ENCODE measurements around the gene FER. TPM values are rescaled to one million over a fixed set of nuclear protein-coding genes. Genes with fewer than 3 reads are reported as not detected.

The FER gene
- total and polyA plus RNA-seq, 12 donors: 1.4 to 21.9 (median 14.9) TPM

DNA sequence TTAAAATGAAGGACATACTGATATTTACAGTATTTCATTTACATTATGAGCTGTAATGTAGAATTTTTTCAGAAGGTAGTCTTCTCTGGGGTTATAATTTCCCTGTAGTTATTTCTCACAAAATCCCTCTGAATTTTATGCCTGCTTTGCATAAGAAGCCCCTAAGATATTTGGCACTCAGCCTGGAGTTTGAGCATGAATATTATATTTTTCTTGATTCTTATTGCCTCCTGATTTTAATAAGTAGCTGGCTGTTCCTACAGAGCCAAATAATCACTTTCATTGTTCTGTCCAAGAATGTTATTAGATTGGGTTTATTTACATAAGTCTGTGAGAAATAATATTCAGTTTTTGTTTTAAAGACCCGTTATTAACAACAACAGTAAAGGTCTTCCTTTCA, 195.0 kb downstream of the FER start:
- no peak for ATAC-seq
- intact Hi-C loops (cut with DNase I): no loop called here

DNA sequence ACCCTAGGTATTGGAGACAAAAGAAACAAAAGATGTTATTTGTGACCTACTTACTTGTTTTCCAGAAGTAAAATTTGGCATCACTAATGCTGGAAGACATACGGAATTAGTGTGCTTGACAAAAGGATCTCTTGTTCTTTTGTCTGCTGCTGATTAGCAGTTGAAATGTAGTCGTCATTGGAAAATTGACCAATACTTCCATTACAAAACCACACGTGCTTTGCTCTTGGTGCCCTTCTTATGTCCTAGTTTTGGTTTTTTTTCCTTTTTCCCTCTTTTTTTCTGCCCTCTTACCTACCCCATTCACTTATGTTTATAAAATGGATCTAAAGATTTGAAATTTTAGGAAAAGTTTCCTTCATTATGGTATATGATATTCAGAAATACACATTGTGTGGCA, 197.4 kb downstream of the FER start:
- Histone ChIP-seq H3K4me1 (no peaks in the 10 kb centered on the region), H3K27ac (no peak overlapping the region), H3K9me3 (no peaks in the 10 kb centered on the region), H3K27me3 (no peaks in the 10 kb centered on the region), H3K4me3 (no peak overlapping the region), H3K36me3 (peaks cover 0 to 4% (median 0%) of the 10 kb centered on the region in 9 donors)
- DNase-seq (no peak), ATAC-seq (no peak)
- 75 to 80% methylated on average over 3 of the region's 3 CpGs for WGBS, 2 donors
- intact Hi-C loops (cut with DNase I): no loop called here
- TF ChIP-seq, protein P1, sequence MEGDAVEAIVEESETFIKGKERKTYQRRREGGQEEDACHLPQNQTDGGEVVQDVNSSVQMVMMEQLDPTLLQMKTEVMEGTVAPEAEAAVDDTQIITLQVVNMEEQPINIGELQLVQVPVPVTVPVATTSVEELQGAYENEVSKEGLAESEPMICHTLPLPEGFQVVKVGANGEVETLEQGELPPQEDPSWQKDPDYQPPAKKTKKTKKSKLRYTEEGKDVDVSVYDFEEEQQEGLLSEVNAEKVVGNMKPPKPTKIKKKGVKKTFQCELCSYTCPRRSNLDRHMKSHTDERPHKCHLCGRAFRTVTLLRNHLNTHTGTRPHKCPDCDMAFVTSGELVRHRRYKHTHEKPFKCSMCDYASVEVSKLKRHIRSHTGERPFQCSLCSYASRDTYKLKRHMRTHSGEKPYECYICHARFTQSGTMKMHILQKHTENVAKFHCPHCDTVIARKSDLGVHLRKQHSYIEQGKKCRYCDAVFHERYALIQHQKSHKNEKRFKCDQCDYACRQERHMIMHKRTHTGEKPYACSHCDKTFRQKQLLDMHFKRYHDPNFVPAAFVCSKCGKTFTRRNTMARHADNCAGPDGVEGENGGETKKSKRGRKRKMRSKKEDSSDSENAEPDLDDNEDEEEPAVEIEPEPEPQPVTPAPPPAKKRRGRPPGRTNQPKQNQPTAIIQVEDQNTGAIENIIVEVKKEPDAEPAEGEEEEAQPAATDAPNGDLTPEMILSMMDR (IDR thresholded peaks at IDR 0.05): no peak

More for the DNA sequence above, 195.0 kb downstream of the FER start:
- H3K27ac ChIP-seq: no peak overlapping the region
- H3K27me3 ChIP-seq: no peaks in the 10 kb centered on the region
- H3K9me3 ChIP-seq: no peaks in the 10 kb centered on the region
- TF ChIP-seq, protein P1 (IDR thresholded peaks at IDR 0.05): no peak
- WGBS, 2 donors: 74 to 82% methylated on average over 1 of the region's 1 CpG
- H3K4me3 ChIP-seq: no peak overlapping the region
- H3K36me3 ChIP-seq: peaks cover 0 to 4% (median 0%) of the 10 kb centered on the region in 9 donors
- no peak for DNase-seq
- no peaks in the 10 kb centered on the region for H3K4me1 ChIP-seq

DNA sequence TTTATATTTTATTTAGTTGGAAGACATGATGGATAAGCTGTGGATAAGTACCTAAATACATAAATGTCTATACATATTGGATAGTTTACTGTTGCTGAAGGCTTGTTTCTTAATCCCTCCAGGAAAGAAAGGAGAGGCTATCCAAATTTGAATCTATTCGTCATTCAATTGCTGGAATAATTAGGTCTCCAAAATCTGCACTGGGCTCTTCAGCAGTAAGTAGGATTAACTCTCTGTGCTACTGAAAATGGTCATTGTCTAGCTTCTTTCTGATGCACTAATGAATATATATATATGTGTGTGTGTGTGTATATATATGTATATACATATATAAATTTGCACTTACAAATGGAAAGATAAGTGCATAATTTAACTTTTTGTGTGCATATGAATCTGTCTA, 198.3 kb downstream of the FER start:
- H3K27me3 ChIP-seq: no peaks in the 10 kb centered on the region
- DNase-seq (no peak), ATAC-seq (no peak)
- no peaks in the 10 kb centered on the region for H3K9me3 ChIP-seq
- H3K27ac ChIP-seq: no peak overlapping the region
- intact Hi-C loops (cut with DNase I): no loop called here
- H3K4me3 ChIP-seq: no peak overlapping the region
- TF ChIP-seq, protein P1 (IDR thresholded peaks at IDR 0.05): no peak
- peaks cover 0 to 4% (median 0%) of the 10 kb centered on the region in 9 donors for H3K36me3 ChIP-seq
- no peaks in the 10 kb centered on the region for H3K4me1 ChIP-seq
- 81 to 91% methylated on average over 1 of the region's 1 CpG for WGBS, 2 donors

DNA sequence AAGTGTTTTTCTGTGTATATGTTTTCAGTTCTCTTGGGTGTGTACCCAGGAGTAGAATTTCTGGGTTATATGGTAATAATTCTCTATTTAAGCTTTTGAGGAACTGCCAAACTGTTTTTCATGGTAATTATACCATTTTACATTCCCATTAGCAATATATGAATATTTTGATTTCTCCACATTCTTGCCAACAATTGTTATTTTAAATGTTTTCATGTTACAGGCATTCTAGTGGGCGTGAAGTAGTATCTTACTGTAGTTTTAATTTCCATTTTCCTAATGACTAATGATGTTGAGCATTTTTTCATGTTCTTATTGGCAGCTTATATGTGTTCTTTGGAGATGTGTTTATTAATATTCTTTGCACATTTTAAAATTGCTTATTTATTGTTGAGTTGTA, 199.5 kb downstream of the FER start:
- no peak for DNase-seq
- Histone ChIP-seq H3K4me3 (no peak overlapping the region), H3K27me3 (no peaks in the 10 kb centered on the region), H3K36me3 (peaks cover 0 to 4% (median 0%) of the 10 kb centered on the region in 9 donors), H3K9me3 (no peaks in the 10 kb centered on the region), H3K4me1 (no peaks in the 10 kb centered on the region), H3K27ac (no peak overlapping the region)
- intact Hi-C loops (cut with DNase I): no loop called here
- ATAC-seq: no peak
- TF ChIP-seq, protein P1 (IDR thresholded peaks at IDR 0.05): peak in 1 of 9 donors; percentile 3
- 98 to 100% methylated on average over 1 of the region's 1 CpG for WGBS, 2 donors

Data from heart right ventricle (tissue), 16 donors.